PC-3 (cell line): Measurements from ENCODE around the gene KCNT1.

ENCODE experiments used
- EZH2 ChIP-seq: fragments of 300-600 bp; sonication (generic); IDR thresholded peaks from one replicate; pipeline ENCODE4 v1.6.1; 2017; ENCODE audit warnings: antibody characterized with exemption, mild to moderate bottlenecking, low read length; ENCODE audit not compliant: unreplicated experiment
- EZH2phosphoT487 ChIP-seq: fragments of 300-600 bp; sonication (generic); IDR thresholded peaks from 2 replicates; pipeline ENCODE4 v1.6.1; 2018; ENCODE audit warnings: mild to moderate bottlenecking, antibody characterized with exemption, low read length, borderline replicate concordance
- TF ChIP-seq, protein P1 (sequence below): fragments of 300-600 bp; sonication (generic); conservative IDR thresholded peaks from 2 replicates; pipeline ENCODE4 v1.5.1; 2017; ENCODE audit warnings: antibody characterized with exemption, low read depth, mild to moderate bottlenecking, low read length

DNA sequence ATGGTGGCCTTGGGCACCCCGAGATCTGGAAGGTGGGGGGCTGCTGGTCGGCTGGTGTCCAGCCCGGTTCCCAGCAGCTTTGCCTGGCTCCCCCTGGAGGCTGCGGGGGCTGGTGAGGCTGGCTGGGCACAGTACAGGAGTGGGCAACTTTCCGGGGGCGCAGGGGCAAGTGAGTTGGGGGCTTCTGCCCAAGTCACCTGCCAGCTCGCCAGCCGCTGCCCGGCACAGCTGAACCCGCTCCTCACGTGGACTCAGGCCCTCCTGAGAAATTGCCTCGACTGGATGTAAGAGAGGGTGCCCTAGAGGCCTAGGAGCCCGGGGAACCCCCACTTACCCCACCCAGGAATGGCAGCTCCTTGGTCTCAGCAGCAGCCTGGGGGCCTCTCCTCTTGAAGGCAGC, 15.4 kb downstream of the KCNT1 start:
- TF ChIP-seq, protein P1, sequence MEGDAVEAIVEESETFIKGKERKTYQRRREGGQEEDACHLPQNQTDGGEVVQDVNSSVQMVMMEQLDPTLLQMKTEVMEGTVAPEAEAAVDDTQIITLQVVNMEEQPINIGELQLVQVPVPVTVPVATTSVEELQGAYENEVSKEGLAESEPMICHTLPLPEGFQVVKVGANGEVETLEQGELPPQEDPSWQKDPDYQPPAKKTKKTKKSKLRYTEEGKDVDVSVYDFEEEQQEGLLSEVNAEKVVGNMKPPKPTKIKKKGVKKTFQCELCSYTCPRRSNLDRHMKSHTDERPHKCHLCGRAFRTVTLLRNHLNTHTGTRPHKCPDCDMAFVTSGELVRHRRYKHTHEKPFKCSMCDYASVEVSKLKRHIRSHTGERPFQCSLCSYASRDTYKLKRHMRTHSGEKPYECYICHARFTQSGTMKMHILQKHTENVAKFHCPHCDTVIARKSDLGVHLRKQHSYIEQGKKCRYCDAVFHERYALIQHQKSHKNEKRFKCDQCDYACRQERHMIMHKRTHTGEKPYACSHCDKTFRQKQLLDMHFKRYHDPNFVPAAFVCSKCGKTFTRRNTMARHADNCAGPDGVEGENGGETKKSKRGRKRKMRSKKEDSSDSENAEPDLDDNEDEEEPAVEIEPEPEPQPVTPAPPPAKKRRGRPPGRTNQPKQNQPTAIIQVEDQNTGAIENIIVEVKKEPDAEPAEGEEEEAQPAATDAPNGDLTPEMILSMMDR: no peak
- TF ChIP-seq EZH2 (no peak), EZH2phosphoT487 (no peak)
